Fibroblast of gingiva (primary cell): Measurements from ENCODE around the gene INPP5F.
"Not testable (repeated sequence)": the region's sequence is repeated elsewhere in the genome, so short reads cannot be mapped to it uniquely, and the experiment has no call there.

ENCODE experiments used
- DNase-seq: peaks from one replicate; pipeline ENCODE4 v3.0.0-alpha.2; 2011; ENCODE audit warnings: low read depth

INPP5F gene

DNA sequence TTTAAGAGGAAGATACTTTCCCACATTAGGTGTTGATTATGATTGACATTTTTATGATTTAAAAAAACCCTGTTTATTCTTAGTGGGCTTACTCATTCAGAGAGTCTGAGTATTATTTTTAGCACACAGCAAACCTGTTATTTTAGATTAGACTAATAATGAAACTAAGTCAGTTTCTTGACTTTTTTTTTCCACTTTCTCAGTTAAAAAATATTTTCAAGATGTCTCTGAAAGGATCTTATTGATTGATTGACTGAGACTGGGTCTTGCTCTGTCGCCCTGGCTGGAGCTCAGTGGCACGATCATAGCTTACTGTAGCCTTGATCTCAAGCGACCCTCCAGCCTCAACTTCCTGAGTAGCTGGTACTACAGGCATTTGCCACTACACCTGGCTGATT is 20.4 kb upstream of the INPP5F start:
- no peak for DNase-seq

- no peak for DNase-seq
Observed at GRCh38 chr10:119706521-119707278, 19.1 kb upstream of the INPP5F start.

DNA sequence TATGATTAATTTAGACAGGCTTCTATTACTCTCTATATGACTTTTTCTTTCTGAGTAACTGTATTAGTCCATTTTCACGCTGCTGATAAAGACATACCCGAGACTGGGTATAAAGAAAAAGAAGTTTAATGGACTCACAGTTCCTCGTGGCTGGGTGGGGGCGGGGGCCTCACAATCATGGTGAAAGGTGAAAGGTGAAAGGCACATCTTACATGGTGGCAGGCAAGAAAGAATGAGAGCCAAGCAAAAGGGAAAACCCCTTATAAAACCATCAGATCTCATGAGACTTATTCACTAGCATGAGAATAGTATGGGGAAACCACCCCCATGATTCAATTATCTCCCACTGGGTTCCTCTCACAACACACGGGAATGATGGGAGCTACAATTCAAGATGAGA is 18.5 kb upstream of the INPP5F start:
- DNase-seq, result not testable (repeated sequence)

DNA sequence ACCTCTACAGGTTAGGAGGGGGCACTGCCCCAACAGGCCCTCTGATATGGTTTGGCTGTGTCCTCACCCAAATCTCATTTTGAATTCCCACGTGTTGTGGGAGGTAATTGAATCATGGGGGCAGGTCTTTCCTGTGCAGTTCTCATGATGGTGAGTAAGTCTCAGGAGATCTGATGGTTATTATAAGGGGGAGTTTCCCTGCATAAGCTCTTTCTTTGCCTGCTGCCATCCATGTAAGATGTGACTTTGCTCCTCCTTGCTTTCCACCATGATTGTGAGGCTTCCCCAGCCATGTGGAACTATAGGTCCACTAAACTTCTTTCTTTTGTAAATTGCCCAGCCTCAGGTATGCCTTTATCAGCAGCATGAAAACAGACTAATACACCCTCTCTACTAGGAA is 14.9 kb upstream of the INPP5F start:
- not testable (repeated sequence) for DNase-seq

- DNase-seq, result no peak
Observed at GRCh38 chr10:119713744-119714483, 11.9 kb upstream of the INPP5F start.

GRCh38 chr10:119714484-119714816 is 11.4 kb upstream of the INPP5F start:
- DNase-seq, result no peak

DNA sequence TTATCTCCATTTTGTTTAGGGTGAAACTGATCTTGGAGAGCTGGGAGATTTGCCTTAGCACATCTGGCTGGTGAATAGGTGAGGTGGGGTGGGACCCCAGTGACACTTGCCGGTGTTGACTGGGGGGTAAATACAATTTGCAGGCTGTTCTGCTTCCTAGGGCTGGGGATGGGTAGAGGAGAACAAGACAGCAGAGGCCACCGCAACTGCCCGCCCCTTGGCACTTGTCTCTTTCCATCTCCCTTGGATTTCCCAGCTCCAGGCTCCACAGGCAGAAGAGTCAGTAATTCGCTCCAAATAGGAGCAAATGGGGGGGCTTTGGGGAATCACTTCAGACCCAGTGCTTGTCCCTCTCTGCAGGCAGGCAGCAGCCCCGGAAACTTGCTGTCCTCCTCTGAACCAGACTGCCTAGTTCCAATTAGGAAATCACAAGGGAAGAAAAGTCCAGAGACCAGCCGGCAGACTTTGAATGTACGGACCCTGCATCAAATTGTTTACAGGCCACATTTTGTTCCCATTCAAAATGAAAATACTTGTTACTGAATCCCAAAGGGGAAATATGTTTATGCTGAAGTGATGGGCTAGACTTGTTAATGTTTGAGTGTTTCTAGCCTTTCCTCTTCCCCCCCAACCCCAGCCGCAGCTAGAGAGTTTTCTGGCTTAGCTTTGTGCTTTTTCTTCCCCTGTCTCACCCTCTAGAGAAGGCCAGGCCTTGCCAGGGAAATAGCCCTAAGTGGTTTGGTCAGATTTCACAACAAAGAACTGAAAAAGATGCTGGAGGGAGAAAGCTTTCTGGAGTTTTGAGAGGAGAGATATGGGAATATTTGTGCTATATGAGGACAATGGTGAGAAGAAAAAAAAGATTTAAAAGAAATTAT is 10.0 kb upstream of the INPP5F start:
- peak; percentile 21 for DNase-seq

- DNase-seq, result no peak
Observed at GRCh38 chr10:119723161-119723560, 2.7 kb upstream of the INPP5F start.

DNA sequence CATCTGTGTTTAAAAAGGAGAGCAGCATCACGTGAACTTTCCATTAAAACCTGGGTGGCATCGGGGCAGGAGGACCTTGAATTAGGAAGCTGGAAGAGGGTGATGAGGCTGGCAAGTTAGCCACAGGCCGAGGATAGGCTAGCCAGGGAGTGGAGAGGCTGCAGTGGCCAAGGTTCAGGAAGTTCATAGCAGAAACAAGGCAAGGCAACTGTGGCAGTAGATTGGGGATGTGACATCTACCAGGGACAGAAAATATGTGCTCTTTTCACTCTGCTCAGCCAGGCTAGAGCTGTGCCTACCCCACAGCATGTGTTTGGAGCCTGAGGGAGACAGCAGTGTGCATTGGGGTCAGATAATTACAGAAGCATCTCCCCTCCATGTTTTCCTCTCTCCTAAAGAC is 2.2 kb upstream of the INPP5F start:
- no peak for DNase-seq

DNA sequence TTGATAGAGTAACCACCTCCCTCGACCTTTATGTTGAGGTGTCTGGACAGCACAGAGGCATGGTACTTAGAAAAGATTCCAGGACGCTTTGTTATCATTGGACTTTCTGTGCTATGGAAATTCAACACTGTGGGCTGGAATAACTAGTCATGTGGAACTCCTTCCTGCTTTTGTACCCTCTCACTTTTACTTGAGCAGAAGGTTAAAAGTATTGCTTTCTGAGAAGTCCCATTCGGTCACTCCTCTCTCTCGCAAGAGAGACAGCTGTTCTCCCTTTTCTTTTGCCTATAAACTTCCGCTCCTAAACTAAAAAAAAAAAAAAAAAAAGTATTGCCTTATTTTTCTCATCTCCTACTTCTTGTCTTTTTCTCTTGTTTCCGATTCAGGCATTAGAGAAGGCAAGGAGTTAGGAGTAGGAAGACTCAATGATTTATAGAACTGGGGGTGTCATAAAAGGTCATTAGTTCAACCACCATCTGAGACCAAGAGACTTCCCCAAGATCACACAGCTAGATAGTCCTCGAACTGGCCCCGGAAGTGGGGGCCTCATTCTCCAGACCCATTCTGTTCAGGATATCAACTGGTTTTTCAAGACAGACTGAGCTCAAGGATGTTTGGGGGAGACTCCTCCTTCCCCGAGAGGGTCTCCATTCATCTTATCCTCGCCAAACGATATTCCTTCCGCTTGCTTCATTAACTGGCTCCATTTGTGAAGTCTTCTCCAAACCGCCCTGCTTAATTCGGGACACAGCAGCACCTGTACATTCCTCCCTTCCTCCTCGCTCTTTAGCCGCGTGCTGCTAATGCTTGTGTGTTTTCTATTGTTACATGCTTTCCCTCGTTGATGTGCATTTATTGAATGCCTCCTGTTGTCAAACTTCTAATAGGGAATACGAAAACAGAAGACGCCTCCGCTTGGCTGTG is 995 bp upstream of the INPP5F start:
- DNase-seq, result peak; percentile 19

DNA sequence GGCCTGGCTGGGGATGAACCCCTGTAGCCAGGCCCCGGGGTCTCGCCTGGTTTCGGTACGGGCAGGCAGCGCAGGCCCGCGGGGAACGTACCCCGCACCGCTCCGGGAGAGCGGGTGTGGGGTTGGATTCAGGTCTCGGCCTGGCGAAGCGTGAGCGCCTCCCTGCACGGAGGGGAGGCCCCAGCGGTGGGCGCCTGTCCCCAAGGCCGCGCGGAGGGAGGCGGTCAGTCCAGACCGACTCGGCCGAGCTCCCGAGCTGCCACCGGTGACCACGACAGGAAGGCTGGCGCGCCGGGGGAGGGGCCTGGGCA is 378 bp upstream of the INPP5F start:
- DNase-seq, result no peak

DNA sequence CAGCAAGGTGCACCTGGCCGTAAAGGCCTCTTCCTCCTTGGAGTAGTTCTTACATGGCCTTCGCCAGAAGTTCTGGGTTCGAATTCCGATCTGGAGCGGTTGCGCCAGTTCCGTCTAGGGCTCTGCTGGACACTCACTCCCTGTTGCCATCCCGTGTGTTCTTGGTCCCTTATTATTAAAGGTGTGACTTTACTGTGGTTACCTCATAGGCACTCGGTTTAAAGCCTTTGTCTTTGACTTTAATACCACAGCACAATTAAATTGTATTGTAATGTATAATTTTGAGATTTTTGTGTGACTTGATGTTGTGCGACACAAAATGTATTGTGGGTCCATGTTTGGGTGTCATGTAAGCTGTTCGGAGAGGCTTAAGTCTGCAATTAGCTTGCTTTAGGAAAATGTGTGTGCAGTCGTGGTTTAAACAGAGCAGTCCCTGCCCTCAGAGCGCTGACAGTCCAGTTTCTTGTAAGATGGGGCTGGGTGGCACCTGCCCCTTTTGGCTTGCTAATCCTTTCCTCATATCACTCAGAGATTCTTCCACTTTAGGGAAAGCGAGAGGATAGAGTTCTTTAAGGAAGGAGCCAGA is 919 bp downstream of the INPP5F start:
- DNase-seq, result no peak

DNA sequence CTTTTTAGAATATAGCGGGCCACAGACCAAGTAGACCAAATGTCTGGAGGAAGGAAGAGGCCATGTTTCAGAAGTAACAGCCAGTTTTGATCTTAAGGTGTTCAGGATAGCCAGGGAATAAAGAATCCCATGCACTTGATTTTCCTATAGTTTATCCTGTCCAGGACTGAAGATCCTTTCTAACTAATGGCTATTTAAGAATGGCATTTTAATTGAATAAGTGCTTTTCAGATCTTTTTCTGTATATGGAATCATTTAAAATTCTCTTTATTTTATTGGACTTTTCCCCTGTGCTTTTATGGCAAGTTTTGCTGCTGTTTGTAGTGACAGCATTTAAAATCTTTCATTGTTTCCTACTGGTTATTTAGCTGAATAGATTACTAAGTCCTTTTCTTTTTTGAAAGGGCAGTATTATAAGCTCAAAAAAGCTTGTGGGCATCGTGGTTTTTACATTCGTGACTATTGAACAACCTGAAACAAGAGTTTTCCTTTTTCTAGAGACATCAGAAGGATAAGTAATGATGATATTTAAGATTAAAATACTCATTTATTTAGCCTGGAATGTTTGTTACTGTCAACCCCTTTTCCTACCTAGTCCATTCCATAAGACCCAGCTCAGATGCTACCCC is 2.4 kb downstream of the INPP5F start:
- DNase-seq, result no peak

DNA sequence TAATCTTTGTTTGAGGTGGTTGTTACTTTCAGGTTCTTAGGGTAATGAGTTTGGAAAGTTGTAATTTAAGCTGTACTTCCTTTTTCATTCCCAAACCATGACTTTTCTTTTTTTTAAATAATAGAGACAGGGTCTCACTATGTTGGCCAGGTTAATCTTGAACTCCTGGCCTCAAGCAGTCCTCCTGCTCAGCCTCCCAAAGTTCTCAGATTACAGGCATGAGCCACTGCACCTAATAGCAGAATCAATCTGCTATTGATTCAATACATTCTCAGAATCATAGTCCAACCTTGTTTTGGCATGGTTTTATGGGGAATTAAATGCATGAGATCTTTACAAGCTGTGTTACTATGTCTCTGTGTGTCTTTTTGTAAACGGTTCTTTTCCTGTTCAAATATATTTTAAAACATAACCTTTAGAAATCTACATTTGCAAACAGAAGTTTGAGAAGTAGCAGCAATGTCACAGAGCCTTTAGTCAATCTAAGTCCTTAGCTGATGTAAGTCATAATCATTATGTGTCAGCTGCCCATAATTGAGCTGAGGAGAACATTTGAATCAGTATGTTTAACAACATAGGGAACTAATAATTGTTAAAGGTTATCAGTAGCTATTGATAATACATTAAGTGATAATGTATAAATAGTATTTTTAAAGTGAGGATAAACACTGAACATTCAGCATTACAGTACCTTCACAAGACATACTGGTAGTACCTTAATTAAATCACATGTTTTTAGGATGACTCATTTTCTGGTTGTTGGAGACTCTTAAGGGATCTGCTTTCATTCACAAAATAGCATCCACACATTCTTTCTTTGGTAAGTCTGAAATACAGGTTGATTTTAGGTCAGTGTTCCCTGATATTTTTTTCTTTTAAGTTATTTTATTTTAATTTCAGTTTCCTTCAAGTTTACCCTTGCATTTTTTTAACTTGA is 8.8 kb downstream of the INPP5F start:
- DNase-seq, result no peak

GRCh38 chr10:119735451-119735850 is 9.6 kb downstream of the INPP5F start:
- DNase-seq, result no peak

DNA sequence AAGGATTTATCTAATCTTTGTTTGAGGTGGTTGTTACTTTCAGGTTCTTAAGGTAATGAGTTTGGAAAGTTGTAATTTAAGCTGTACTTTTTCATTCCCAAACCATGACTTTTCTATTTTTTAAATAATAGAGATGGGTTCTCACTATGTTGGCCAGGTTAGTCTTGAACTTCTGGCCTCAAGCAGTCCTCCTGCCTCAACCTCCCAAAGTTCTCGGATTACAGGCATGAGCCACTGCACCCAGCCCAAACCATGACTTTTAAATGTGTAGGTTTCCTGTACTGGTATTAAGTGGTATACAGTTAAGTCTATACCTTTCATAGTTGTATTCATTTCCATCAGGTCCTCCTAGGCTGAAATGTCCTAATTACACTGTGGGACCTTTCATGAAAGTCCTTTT is 10.4 kb downstream of the INPP5F start:
- DNase-seq, result no peak

DNA sequence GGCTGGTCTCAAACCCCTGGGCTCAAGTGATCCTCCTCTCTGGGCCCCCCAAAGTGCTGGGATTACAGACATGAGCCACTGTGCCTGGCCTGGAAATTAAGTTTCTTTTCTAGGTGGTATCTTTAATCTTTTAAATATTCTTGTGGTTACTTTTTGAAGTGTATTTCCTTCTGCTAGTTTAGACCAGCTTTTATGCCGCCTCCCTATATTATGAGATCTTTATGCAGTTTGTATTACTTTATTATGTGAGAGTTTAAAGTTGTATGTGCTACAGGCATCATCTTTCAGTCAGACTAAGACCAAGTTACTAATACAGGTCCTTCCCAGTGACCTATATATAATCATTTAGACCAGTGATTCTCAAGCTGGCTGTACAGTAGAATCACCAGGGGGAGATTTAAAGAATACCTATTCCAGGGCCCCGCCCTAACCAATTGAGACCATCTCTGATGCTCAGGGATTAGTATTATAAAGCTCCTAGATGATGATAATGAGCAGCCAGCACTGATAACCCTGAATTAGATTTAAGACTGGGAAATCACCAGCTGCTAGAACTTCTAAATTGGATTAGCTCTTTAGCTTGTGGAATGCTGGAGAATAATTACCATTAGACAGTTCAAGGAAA is 11.3 kb downstream of the INPP5F start:
- no peak for DNase-seq

DNA sequence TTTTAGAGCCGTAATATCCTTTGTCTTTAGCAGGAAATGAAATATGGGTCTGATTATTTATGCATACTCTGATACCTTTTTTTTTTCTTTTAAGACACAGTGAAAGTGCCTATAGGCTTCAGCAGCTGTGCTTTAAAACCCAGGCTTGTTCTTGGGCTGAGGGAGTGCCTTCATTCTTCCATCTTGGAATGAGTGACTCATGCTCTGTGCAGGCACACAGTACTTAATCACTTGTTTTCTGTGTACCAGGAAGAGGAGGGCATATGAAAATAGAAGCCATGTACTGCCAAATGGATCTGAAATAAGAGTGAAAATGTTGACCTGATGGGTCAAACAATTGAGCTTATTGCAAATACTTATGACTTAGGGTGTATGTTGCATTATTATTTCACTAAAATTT is 12.0 kb downstream of the INPP5F start:
- DNase-seq, result peak; percentile 72

DNA sequence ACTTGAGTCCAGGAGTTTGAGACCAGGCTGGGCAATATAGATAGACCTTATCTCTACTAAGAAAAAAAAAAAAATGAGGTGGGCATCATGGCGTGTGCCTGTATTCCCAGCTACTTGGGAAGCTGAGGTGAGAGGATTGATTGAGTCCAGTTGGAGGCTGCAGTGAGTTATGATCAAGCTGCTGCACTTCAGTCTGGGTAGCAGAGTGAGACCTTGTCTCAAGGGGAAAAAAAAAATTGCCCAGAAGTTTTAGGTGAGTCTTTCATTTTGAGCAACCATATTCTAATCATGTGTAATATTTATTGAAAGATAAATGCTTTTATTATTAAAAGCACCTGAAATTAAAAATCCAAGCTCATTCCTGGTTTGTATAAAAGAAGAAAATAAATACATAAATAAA is 13.1 kb downstream of the INPP5F start:
- DNase-seq, result no peak
